SK-N-SH (cell line): ENCODE results near the gene DCUN1D3.

Experiments
- CHD2 ChIP-seq: fragments of 150-350 bp; IDR thresholded peaks from 2 replicates; pipeline ENCODE4 v1.6.1; 2018; ENCODE audit warnings: low read length; ENCODE audit not compliant: partially characterized antibody
- ELF1 ChIP-seq: IDR thresholded peaks from 2 replicates; pipeline ENCODE4 v1.4.0; 2012
- EP300 ChIP-seq, 2 experiments: IDR thresholded peaks; 2 replicates each; pipeline versions ENCODE4 v1.4.0 to v1.6.1; 2012; ENCODE audit warnings: borderline replicate concordance in 1 of 2, low read depth in 1 of 2, low read length in 1 of 2
- EZH2phosphoT487 ChIP-seq: fragments of 200-600 bp; sonication (generic); IDR thresholded peaks from 2 replicates; pipeline ENCODE4 v1.6.1; 2017; ENCODE audit warnings: low read depth, mixed run types, mild to moderate bottlenecking, antibody characterized with exemption, moderate library complexity, borderline replicate concordance
- JUND ChIP-seq: IDR thresholded peaks from 2 replicates; pipeline ENCODE4 v1.4.0; 2012
- NRF1 ChIP-seq: IDR thresholded peaks from 2 replicates; pipeline ENCODE4 v1.6.1; 2012; ENCODE audit warnings: low read depth, mild to moderate bottlenecking, low read length
- POLR2AphosphoS5 ChIP-seq: IDR thresholded peaks from 2 replicates; pipeline ENCODE4 v1.6.1; 2012; ENCODE audit warnings: low read depth, low read length
- RXRA ChIP-seq: IDR thresholded peaks from 2 replicates; pipeline ENCODE4 v1.4.0; 2012; ENCODE audit warnings: low read depth, mild to moderate bottlenecking, borderline replicate concordance
- SMC3 ChIP-seq: IDR thresholded peaks from 2 replicates; pipeline ENCODE4 v1.6.1; 2012; ENCODE audit warnings: low read depth, low read length, improper control_type of control experiment
- TEAD4 ChIP-seq: IDR thresholded peaks from 2 replicates; pipeline ENCODE4 v1.4.0; 2012; ENCODE audit warnings: mild to moderate bottlenecking, borderline replicate concordance; ENCODE audit not compliant: insufficient read depth
- TF ChIP-seq, protein P1 (sequence below): fragments of 200-600 bp; sonication (generic); IDR thresholded peaks from 2 replicates; pipeline ENCODE4 v1.6.1; 2017; ENCODE audit warnings: antibody characterized with exemption, mild to moderate bottlenecking, moderate library complexity
- TF ChIP-seq, protein P2 (sequence below): IDR thresholded peaks from 2 replicates; pipeline ENCODE4 v1.4.0; 2012; ENCODE audit warnings: low read depth, borderline replicate concordance
- TF ChIP-seq, protein P3 (sequence below): IDR thresholded peaks from 2 replicates; pipeline ENCODE4 v1.4.0; 2012; ENCODE audit warnings: low read depth

DNA sequence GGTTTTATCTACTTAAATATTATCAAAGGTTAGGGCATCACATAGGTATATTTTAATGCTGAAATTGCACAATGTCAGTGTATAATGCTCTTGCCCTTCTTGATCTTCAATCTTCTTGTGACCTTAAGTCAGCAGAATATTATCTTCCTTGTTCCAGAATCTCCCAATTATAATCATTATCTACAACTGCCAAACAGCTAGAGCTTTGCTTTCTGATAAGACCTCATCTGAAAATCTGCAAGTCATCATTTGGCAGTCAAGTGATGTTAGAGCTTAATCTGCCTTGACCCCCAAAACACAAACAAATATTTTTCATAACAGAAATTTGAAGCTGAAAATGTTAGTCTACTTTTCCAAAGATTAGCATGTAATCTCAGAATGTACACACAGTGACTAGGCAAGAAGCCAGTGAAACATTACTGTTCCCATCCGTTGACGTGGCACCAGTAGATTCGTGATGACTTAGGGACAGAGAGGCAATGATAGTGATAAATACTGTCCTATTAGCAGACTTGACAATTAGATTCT lies 74.1 kb downstream of the DCUN1D3 start:
- TF ChIP-seq, protein P1, sequence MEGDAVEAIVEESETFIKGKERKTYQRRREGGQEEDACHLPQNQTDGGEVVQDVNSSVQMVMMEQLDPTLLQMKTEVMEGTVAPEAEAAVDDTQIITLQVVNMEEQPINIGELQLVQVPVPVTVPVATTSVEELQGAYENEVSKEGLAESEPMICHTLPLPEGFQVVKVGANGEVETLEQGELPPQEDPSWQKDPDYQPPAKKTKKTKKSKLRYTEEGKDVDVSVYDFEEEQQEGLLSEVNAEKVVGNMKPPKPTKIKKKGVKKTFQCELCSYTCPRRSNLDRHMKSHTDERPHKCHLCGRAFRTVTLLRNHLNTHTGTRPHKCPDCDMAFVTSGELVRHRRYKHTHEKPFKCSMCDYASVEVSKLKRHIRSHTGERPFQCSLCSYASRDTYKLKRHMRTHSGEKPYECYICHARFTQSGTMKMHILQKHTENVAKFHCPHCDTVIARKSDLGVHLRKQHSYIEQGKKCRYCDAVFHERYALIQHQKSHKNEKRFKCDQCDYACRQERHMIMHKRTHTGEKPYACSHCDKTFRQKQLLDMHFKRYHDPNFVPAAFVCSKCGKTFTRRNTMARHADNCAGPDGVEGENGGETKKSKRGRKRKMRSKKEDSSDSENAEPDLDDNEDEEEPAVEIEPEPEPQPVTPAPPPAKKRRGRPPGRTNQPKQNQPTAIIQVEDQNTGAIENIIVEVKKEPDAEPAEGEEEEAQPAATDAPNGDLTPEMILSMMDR = no peak
- no peak for TF ChIP-seq POLR2AphosphoS5
- TF ChIP-seq NRF1 = no peak
- TF ChIP-seq EP300 (IDR thresholded peaks at IDR 0.05; ENCODE audit: borderline replicate concordance in 1 of 2, low read depth in 1 of 2, low read length in 1 of 2) = no peak
- TF ChIP-seq, protein P2, sequence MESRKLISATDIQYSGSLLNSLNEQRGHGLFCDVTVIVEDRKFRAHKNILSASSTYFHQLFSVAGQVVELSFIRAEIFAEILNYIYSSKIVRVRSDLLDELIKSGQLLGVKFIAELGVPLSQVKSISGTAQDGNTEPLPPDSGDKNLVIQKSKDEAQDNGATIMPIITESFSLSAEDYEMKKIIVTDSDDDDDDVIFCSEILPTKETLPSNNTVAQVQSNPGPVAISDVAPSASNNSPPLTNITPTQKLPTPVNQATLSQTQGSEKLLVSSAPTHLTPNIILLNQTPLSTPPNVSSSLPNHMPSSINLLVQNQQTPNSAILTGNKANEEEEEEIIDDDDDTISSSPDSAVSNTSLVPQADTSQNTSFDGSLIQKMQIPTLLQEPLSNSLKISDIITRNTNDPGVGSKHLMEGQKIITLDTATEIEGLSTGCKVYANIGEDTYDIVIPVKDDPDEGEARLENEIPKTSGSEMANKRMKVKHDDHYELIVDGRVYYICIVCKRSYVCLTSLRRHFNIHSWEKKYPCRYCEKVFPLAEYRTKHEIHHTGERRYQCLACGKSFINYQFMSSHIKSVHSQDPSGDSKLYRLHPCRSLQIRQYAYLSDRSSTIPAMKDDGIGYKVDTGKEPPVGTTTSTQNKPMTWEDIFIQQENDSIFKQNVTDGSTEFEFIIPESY = no peak
- no peak for TF ChIP-seq JUND
- no peak for TF ChIP-seq ELF1
- TF ChIP-seq TEAD4 = no peak
- TF ChIP-seq EZH2phosphoT487 = no peak
- no peak for TF ChIP-seq RXRA
- TF ChIP-seq, protein P3, sequence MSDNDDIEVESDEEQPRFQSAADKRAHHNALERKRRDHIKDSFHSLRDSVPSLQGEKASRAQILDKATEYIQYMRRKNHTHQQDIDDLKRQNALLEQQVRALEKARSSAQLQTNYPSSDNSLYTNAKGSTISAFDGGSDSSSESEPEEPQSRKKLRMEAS = no peak
- no peak for TF ChIP-seq CHD2
- TF ChIP-seq SMC3 = no peak
